ENCODE results near the gene MUC6.

GRCh38 chr11:1027483-1028290 is 8.8 kb downstream of the MUC6 start:
- TF ChIP-seq CTCF (IDR thresholded peaks at IDR 0.05) (no peak), EP300 (IDR thresholded peaks at IDR 0.05) (no peak), POLR2A (IDR thresholded peaks at IDR 0.05; ENCODE audit: low read depth) (no peak), POLR2AphosphoS5 (IDR thresholded peaks at IDR 0.05) (no peak)
